ENCODE measurements around the gene METRNL. TPM values are rescaled to one million over a fixed set of nuclear protein-coding genes. Genes with fewer than 3 reads are reported as not detected.

METRNL gene
- total and polyA plus RNA-seq, 2 experiments from 2014 or later, result 30.0 to 44.1 TPM

- Histone ChIP-seq H3K36me3 (no peaks in the 10 kb centered on the region), H3K9me3 (ENCODE audit: low read depth) (no peaks in the 10 kb centered on the region), H3K4me1 (ENCODE audit: low read depth) (peaks cover 5% of the 10 kb centered on the region), H3K27ac (no peak overlapping the region), H3K27me3 (peaks cover 45% of the 10 kb centered on the region), H3K4me3 (peak overlapping the region; percentile 90)
- no peak for TF ChIP-seq CTCF (IDR thresholded peaks at IDR 0.05; ENCODE audit: low read depth, low read length)
- peak in 1 of 2 donors; percentile 45 for DNase-seq (ENCODE audit: low read depth in 1 of 2, low spot score in 1 of 2)
Measured at GRCh38 chr17:83079766-83080578, 563 bp downstream of the METRNL start.

GRCh38 chr17:83080579-83080857, 1.1 kb downstream of the METRNL start:
- H3K27ac ChIP-seq, result no peak overlapping the region
- DNase-seq (ENCODE audit: low read depth in 1 of 2, low spot score in 1 of 2), result peak; percentile 20 to 33
- H3K9me3 ChIP-seq (ENCODE audit: low read depth), result no peaks in the 10 kb centered on the region
- no peaks in the 10 kb centered on the region for H3K36me3 ChIP-seq
- peaks cover 39% of the 10 kb centered on the region for H3K27me3 ChIP-seq
- no peak for TF ChIP-seq CTCF (IDR thresholded peaks at IDR 0.05; ENCODE audit: low read depth, low read length)
- H3K4me1 ChIP-seq (ENCODE audit: low read depth), result peaks cover 5% of the 10 kb centered on the region
- H3K4me3 ChIP-seq, result peak overlapping the region; percentile 90

GRCh38 chr17:83080858-83081683, 1.7 kb downstream of the METRNL start:
- DNase-seq (ENCODE audit: low read depth in 1 of 2, low spot score in 1 of 2), result peak in 1 of 2 donors; percentile 49
- Histone ChIP-seq H3K36me3 (no peaks in the 10 kb centered on the region), H3K9me3 (ENCODE audit: low read depth) (no peaks in the 10 kb centered on the region), H3K4me1 (ENCODE audit: low read depth) (peaks cover 5% of the 10 kb centered on the region), H3K27me3 (peaks cover 36% of the 10 kb centered on the region), H3K4me3 (peak overlapping the region; percentile 90), H3K27ac (no peak overlapping the region)
- no peak for TF ChIP-seq CTCF (IDR thresholded peaks at IDR 0.05; ENCODE audit: low read depth, low read length)

GRCh38 chr17:83081684-83082201, 2.3 kb downstream of the METRNL start:
- no peak for TF ChIP-seq CTCF (IDR thresholded peaks at IDR 0.05; ENCODE audit: low read depth, low read length)
- Histone ChIP-seq H3K36me3 (no peaks in the 10 kb centered on the region), H3K4me1 (ENCODE audit: low read depth) (peaks cover 5% of the 10 kb centered on the region), H3K27ac (no peak overlapping the region), H3K27me3 (peaks cover 30% of the 10 kb centered on the region), H3K4me3 (no peak overlapping the region), H3K9me3 (ENCODE audit: low read depth) (no peaks in the 10 kb centered on the region)
- DNase-seq (ENCODE audit: low read depth in 1 of 2, low spot score in 1 of 2), result no peak

- Histone ChIP-seq H3K4me1 (ENCODE audit: low read depth) (peaks cover 5% of the 10 kb centered on the region), H3K27me3 (peaks cover 23% of the 10 kb centered on the region), H3K36me3 (no peaks in the 10 kb centered on the region), H3K9me3 (ENCODE audit: low read depth) (no peaks in the 10 kb centered on the region), H3K4me3 (no peak overlapping the region), H3K27ac (no peak overlapping the region)
- TF ChIP-seq CTCF (IDR thresholded peaks at IDR 0.05; ENCODE audit: low read depth, low read length), result no peak
- DNase-seq (ENCODE audit: low read depth in 1 of 2, low spot score in 1 of 2), result no peak
Measured at GRCh38 chr17:83082424-83082823, 3.0 kb downstream of the METRNL start.

Measured in cardiac muscle cell (in vitro differentiated cells and primary cell).